ENCODE data around the gene BRCC3. TPM values are rescaled to one million over a fixed set of nuclear protein-coding genes. Genes with fewer than 3 reads are reported as not detected.

BRCC3 gene
- total and polyA plus RNA-seq, 7 donors = 12.8 to 28.7 (median 15.3) TPM

Other genes with a start within 250 kb of the BRCC3 start
- 1 to 10 TPM in 1 of 4 donors, not detected in 3; 2.3 TPM for gene SMIM9, start 236.8 kb upstream of the BRCC3 start, total RNA-seq
- gene SMIM9, start 236.8 kb upstream of the BRCC3 start, polyA plus RNA-seq = not detected
- 1 to 10 TPM in 3 of 4 donors, not detected in 1; 3.6 to 4.1 (median 3.6) TPM for gene F8A1, start 185.2 kb upstream of the BRCC3 start, total RNA-seq
- 10 to 100 TPM; 16.2 to 22.2 (median 16.2) TPM for gene F8A1, start 185.2 kb upstream of the BRCC3 start, polyA plus RNA-seq
- gene F8, start 48.8 kb upstream of the BRCC3 start, total RNA-seq = 10 to 100 TPM; 10.0 to 20.2 (median 12.9) TPM
- 1 to 10 TPM; 2.4 to 3.7 (median 3.6) TPM for gene F8, start 48.8 kb upstream of the BRCC3 start, polyA plus RNA-seq
- gene FUNDC2, start 44.7 kb upstream of the BRCC3 start, total RNA-seq = 100 to 1,000 TPM in 1 of 4 donors, 10 to 100 TPM in 3; 83.1 to 101 (median 97.6) TPM
- gene FUNDC2, start 44.7 kb upstream of the BRCC3 start, polyA plus RNA-seq = 100 to 1,000 TPM in 1 of 3 donors, 10 to 100 TPM in 2; 74.0 to 109 (median 76.3) TPM
- gene CMC4, start 372 bp upstream of the BRCC3 start, total RNA-seq = 10 to 100 TPM; 19.4 to 37.2 (median 30.2) TPM
- gene CMC4, start 372 bp upstream of the BRCC3 start, polyA plus RNA-seq = 10 to 100 TPM; 10.5 to 25.7 (median 13.8) TPM
- gene MTCP1, start 372 bp upstream of the BRCC3 start, total RNA-seq = 1 to 10 TPM; 3.1 to 3.9 (median 3.7) TPM
- 10 to 100 TPM in 2 of 3 donors, 1 to 10 TPM in 1; 3.5 to 13.8 (median 12.5) TPM for gene MTCP1, start 372 bp upstream of the BRCC3 start, polyA plus RNA-seq
- 10 to 100 TPM; 28.8 to 55.6 (median 49.2) TPM for gene VBP1, start 145.0 kb downstream of the BRCC3 start, total RNA-seq
- gene VBP1, start 145.0 kb downstream of the BRCC3 start, polyA plus RNA-seq = 10 to 100 TPM; 35.0 to 60.1 (median 38.4) TPM
- gene RAB39B, start 193.0 kb downstream of the BRCC3 start, total RNA-seq = under 1 TPM; 0.28 to 0.71 (median 0.60) TPM
- 1 to 10 TPM in 1 of 3 donors, not detected in 2; 2.0 TPM for gene RAB39B, start 193.0 kb downstream of the BRCC3 start, polyA plus RNA-seq